MM.1S (cell line): Measurements from ENCODE around the gene PDX1.

Source experiments
- DNase-seq: peaks from one replicate; pipeline ENCODE4 v3.0.0-alpha.2; 2015
- H2AFZ ChIP-seq: fragments of 300-600 bp; sonication (generic); 2 replicates; pipeline ENCODE4 v1.6.0; 2016; ENCODE audit warnings: antibody characterized with exemption, low read length
- H3F3A ChIP-seq: fragments of 300-600 bp; sonication (generic); 2 replicates; pipeline ENCODE4 v1.6.1; 2016; ENCODE audit warnings: mild to moderate bottlenecking, antibody characterized with exemption, low read length, moderate library complexity, mixed read lengths; ENCODE audit not compliant: insufficient read depth
- H3K27ac ChIP-seq: fragments of 300-600 bp; sonication (generic); 2 replicates; pipeline ENCODE4 v1.5.1; 2016; ENCODE audit warnings: mild to moderate bottlenecking, low read length
- H3K27me3 ChIP-seq: fragments of 300-600 bp; sonication (generic); replicated peaks from 2 replicates; pipeline ENCODE4 v1.6.0; 2016; ENCODE audit warnings: low read length; ENCODE audit not compliant: insufficient read depth
- H3K36me3 ChIP-seq: fragments of 300-600 bp; sonication (generic); replicated peaks from 2 replicates; pipeline ENCODE4 v1.6.1; 2016; ENCODE audit warnings: mild to moderate bottlenecking, low read length, mixed read lengths; ENCODE audit not compliant: insufficient read depth
- H3K4me1 ChIP-seq: fragments of 300-600 bp; sonication (generic); 2 replicates; pipeline ENCODE4 v1.6.1; 2016; ENCODE audit warnings: low read length, mixed read lengths
- H3K4me2 ChIP-seq: fragments of 300-600 bp; sonication (generic); 2 replicates; pipeline ENCODE4 v1.6.0; 2016; ENCODE audit warnings: low read depth, low read length
- H3K4me3 ChIP-seq: fragments of 300-600 bp; sonication (generic); 2 replicates; pipeline ENCODE4 v1.5.1; 2016; ENCODE audit warnings: low read length, mixed read lengths
- H3K79me2 ChIP-seq: fragments of 300-600 bp; sonication (generic); 2 replicates; pipeline ENCODE4 v1.6.1; 2016; ENCODE audit warnings: mixed run types, low read length, mixed read lengths
- H3K9ac ChIP-seq: fragments of 300-600 bp; sonication (generic); 2 replicates; pipeline ENCODE4 v1.6.1; 2016; ENCODE audit warnings: low read length, mixed read lengths
- H3K9me2 ChIP-seq: fragments of 300-600 bp; sonication (generic); replicated peaks from 2 replicates; pipeline ENCODE4 v1.6.1; 2016; ENCODE audit warnings: mild to moderate bottlenecking, low read length, mixed read lengths; ENCODE audit not compliant: insufficient read depth
- H3K9me3 ChIP-seq: fragments of 300-600 bp; sonication (generic); replicated peaks from 2 replicates; pipeline ENCODE4 v1.6.1; 2016; ENCODE audit warnings: mild to moderate bottlenecking, low read length, mixed read lengths; ENCODE audit not compliant: insufficient read depth
- H4K20me1 ChIP-seq: fragments of 300-600 bp; sonication (generic); 2 replicates; pipeline ENCODE4 v1.6.1; 2016; ENCODE audit warnings: mild to moderate bottlenecking, low read length, moderate library complexity, mixed read lengths; ENCODE audit not compliant: insufficient read depth
- CTCF ChIP-seq: fragments of 300-600 bp; sonication (generic); IDR thresholded peaks from 2 replicates; pipeline ENCODE4 v1.5.1; 2016; ENCODE audit warnings: antibody characterized with exemption, low read length, mixed read lengths
- EZH2 ChIP-seq: fragments of 300-600 bp; sonication (generic); optimal IDR thresholded peaks from 2 replicates; pipeline ENCODE3; 2017; ENCODE audit warnings: low read depth, mild to moderate bottlenecking, antibody characterized with exemption, low read length, mixed read lengths
- EZH2phosphoT487 ChIP-seq: fragments of 300-600 bp; sonication (generic); IDR thresholded peaks from 2 replicates; pipeline ENCODE4 v1.6.1; 2018; ENCODE audit warnings: antibody characterized with exemption, low read length

Gene PDX1

GRCh38 chr13:27922883-27923612 is 3.2 kb downstream of the PDX1 start:
- no peaks in the 10 kb centered on the region for H3K36me3 ChIP-seq
- no peak overlapping the region for H3K27ac ChIP-seq
- H3K9me3 ChIP-seq = no peaks in the 10 kb centered on the region
- no peaks in the 10 kb centered on the region for H3K4me1 ChIP-seq
- TF ChIP-seq EZH2 (no peak), CTCF (no peak), EZH2phosphoT487 (no peak)
- H4K20me1 ChIP-seq = no peaks in the 10 kb centered on the region
- peaks cover 33% of the 10 kb centered on the region for H3K27me3 ChIP-seq
- no peak for DNase-seq
- no peaks in the 10 kb centered on the region for H3F3A ChIP-seq
- no peaks in the 10 kb centered on the region for H3K9me2 ChIP-seq
- H2AFZ ChIP-seq = no peak overlapping the region
- H3K4me2 ChIP-seq = no peak overlapping the region
- H3K4me3 ChIP-seq = no peak overlapping the region
- H3K79me2 ChIP-seq = no peaks in the 10 kb centered on the region
- no peak overlapping the region for H3K9ac ChIP-seq

GRCh38 chr13:27923794-27924528 is 4.2 kb downstream of the PDX1 start:
- no peak for DNase-seq
- no peak for TF ChIP-seq EZH2phosphoT487
- no peak for TF ChIP-seq EZH2
- no peak for TF ChIP-seq CTCF
- Histone ChIP-seq H3K36me3 (no peaks in the 10 kb centered on the region), H3K27ac (no peak overlapping the region), H4K20me1 (no peaks in the 10 kb centered on the region), H3K9me3 (no peaks in the 10 kb centered on the region), H3F3A (no peaks in the 10 kb centered on the region), H3K4me3 (no peak overlapping the region), H3K27me3 (peaks cover 37% of the 10 kb centered on the region), H3K4me2 (no peak overlapping the region), H3K9ac (no peak overlapping the region), H3K4me1 (no peaks in the 10 kb centered on the region), H3K79me2 (no peaks in the 10 kb centered on the region), H2AFZ (no peak overlapping the region), H3K9me2 (no peaks in the 10 kb centered on the region)

DNA sequence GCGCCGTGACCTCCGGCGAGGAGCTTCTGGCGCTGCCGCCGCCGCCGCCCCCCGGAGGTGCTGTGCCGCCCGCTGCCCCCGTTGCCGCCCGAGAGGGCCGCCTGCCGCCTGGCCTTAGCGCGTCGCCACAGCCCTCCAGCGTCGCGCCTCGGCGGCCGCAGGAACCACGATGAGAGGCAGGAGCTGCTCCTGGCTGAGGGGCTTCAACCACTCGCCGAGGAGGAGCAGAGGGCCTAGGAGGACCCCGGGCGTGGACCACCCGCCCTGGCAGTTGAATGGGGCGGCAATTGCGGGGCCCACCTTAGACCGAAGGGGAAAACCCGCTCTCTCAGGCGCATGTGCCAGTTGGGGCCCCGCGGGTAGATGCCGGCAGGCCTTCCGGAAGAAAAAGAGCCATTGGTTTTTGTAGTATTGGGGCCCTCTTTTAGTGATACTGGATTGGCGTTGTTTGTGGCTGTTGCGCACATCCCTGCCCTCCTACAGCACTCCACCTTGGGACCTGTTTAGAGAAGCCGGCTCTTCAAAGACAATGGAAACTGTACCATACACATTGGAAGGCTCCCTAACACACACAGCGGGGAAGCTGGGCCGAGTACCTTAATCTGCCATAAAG is 4.8 kb downstream of the PDX1 start:
- Histone ChIP-seq H3K4me3 (no peak overlapping the region), H3K4me1 (no peaks in the 10 kb centered on the region), H3K9ac (no peak overlapping the region), H2AFZ (no peak overlapping the region), H3K9me2 (no peaks in the 10 kb centered on the region), H3K36me3 (no peaks in the 10 kb centered on the region), H3K9me3 (no peaks in the 10 kb centered on the region), H3K4me2 (no peak overlapping the region), H3K79me2 (no peaks in the 10 kb centered on the region), H3K27me3 (peaks cover 37% of the 10 kb centered on the region), H3F3A (no peaks in the 10 kb centered on the region), H3K27ac (no peak overlapping the region), H4K20me1 (no peaks in the 10 kb centered on the region)
- no peak for DNase-seq
- TF ChIP-seq EZH2phosphoT487 (no peak), CTCF (no peak)
